Glomerular endothelial cell (primary cell): ENCODE measurements around the gene SIPA1L3. TPM values are rescaled to one million over a fixed set of nuclear protein-coding genes. Genes with fewer than 3 reads are reported as not detected.
"Not testable (repeated sequence)": the region's sequence is repeated elsewhere in the genome, so short reads cannot be mapped to it uniquely, and the experiment has no call there.

Experiments used
- DNase-seq: peaks from one replicate; pipeline ENCODE4 v3.0.0-alpha.2; 2011; ENCODE audit warnings: low read depth, low spot score; ENCODE audit errors: extremely low read depth
- total RNA-seq: library from RNA; depleted of rRNA; stranded (reverse); fragments of >200 nt; gene quantifications from 2 replicates; pipeline ENCODE4 v1.2.3, GENCODE V29; 2015

The SIPA1L3 gene
- total RNA-seq, 1 donor from 2014 or later = 64.8 TPM

GRCh38 chr19:38223617-38224013 is 316.6 kb downstream of the SIPA1L3 start:
- no peak for DNase-seq

GRCh38 chr19:38224014-38224862 is 317.2 kb downstream of the SIPA1L3 start, which contains the start of gene DPF1:
Gene DPF1 (minus strand): TSS chr19:38224222. CDS start chr19:38224142, 80 bp downstream.
- no peak for DNase-seq

GRCh38 chr19:38224863-38225218 is 317.8 kb downstream of the SIPA1L3 start:
- not testable (repeated sequence) for DNase-seq

GRCh38 chr19:38227287-38228004 is 320.4 kb downstream of the SIPA1L3 start:
- DNase-seq = no peak

- no peak for DNase-seq
These were observed 321.0 kb downstream of the SIPA1L3 start for GRCh38 chr19:38228005-38228377.

GRCh38 chr19:38228491-38229439 is 321.8 kb downstream of the SIPA1L3 start:
- no peak for DNase-seq

GRCh38 chr19:38229585-38230073 is 322.6 kb downstream of the SIPA1L3 start:
- no peak for DNase-seq

- DNase-seq = not testable (repeated sequence)
These were observed 323.6 kb downstream of the SIPA1L3 start for GRCh38 chr19:38230506-38231133.

- DNase-seq = no peak
These were observed 324.9 kb downstream of the SIPA1L3 start for GRCh38 chr19:38231918-38232317.

- DNase-seq = no peak
These were observed 326.8 kb downstream of the SIPA1L3 start for GRCh38 chr19:38233740-38234251.

GRCh38 chr19:38234615-38235014 is 327.6 kb downstream of the SIPA1L3 start:
- DNase-seq = no peak

- DNase-seq = no peak
These were observed 332.8 kb downstream of the SIPA1L3 start for GRCh38 chr19:38239816-38240215.

GRCh38 chr19:38243279-38243673 is 336.3 kb downstream of the SIPA1L3 start:
- DNase-seq = no peak

- no peak for DNase-seq
These were observed 339.0 kb downstream of the SIPA1L3 start for GRCh38 chr19:38245826-38246498.

- no peak for DNase-seq
These were observed 340.1 kb downstream of the SIPA1L3 start for GRCh38 chr19:38247126-38247525.

GRCh38 chr19:38247734-38248268 is 340.8 kb downstream of the SIPA1L3 start:
- DNase-seq = no peak

GRCh38 chr19:38248421-38248820 is 341.4 kb downstream of the SIPA1L3 start:
- DNase-seq = no peak

GRCh38 chr19:38250428-38250820 is 343.4 kb downstream of the SIPA1L3 start:
- DNase-seq = no peak
